ENCODE results near the gene IGFBP2. TPM values are rescaled to one million over a fixed set of nuclear protein-coding genes. Genes with fewer than 3 reads are reported as not detected.
A peak's percentile ranks its signal among the peaks of the same experiment; 100 is the strongest.

IGFBP2 gene
- total RNA-seq, 2 donors from 2014 or later: 0.81 TPM; not detected in 1

GRCh38 chr2:216601632-216602409 lies 31.4 kb upstream of the IGFBP2 start:
- Mint-ChIP-seq H3K27me3 (peaks cover 11 to 12% of the 10 kb centered on the region in 2 donors), H3K36me3 (no peaks in the 10 kb centered on the region), H3K4me3 (no peak overlapping the region), H3K4me1 (ENCODE audit: low read depth in 2 of 2) (peaks cover 5% of the 10 kb centered on the region in 2 donors), H3K9me3 (no peaks in the 10 kb centered on the region), H3K27ac (no peak overlapping the region)
- no peak for ATAC-seq
- no peak for DNase-seq (ENCODE audit: low spot score)

- Mint-ChIP-seq H3K27me3 (peaks cover 16 to 25% of the 10 kb centered on the region in 2 donors), H3K4me3 (no peak overlapping the region), H3K27ac (peak overlapping the region in 1 of 2 donors; percentile 19), H3K36me3 (no peaks in the 10 kb centered on the region), H3K4me1 (ENCODE audit: low read depth in 2 of 2) (peaks cover 9% of the 10 kb centered on the region in 2 donors), H3K9me3 (no peaks in the 10 kb centered on the region)
- no peak for ATAC-seq
- DNase-seq (ENCODE audit: low spot score): no peak
These were observed 30.0 kb upstream of the IGFBP2 start for GRCh38 chr2:216603010-216603883.

GRCh38 chr2:216603884-216604245 lies 29.4 kb upstream of the IGFBP2 start:
- Mint-ChIP-seq H3K27me3 (peaks cover 13 to 23% of the 10 kb centered on the region in 2 donors), H3K27ac (peak overlapping the region in 1 of 2 donors; percentile 66), H3K4me1 (ENCODE audit: low read depth in 2 of 2) (peaks cover 9% of the 10 kb centered on the region in 2 donors), H3K9me3 (no peaks in the 10 kb centered on the region), H3K36me3 (no peaks in the 10 kb centered on the region), H3K4me3 (no peak overlapping the region)
- ATAC-seq: no peak
- no peak for DNase-seq (ENCODE audit: low spot score)

GRCh38 chr2:216604458-216604857 lies 28.8 kb upstream of the IGFBP2 start:
- Mint-ChIP-seq H3K4me3 (no peak overlapping the region), H3K9me3 (no peaks in the 10 kb centered on the region), H3K4me1 (ENCODE audit: low read depth in 2 of 2) (peaks cover 9 to 11% of the 10 kb centered on the region in 2 donors), H3K27me3 (peaks cover 10 to 17% of the 10 kb centered on the region in 2 donors), H3K27ac (peak overlapping the region in 1 of 2 donors; percentile 66), H3K36me3 (no peaks in the 10 kb centered on the region)
- DNase-seq (ENCODE audit: low spot score) (no peak), ATAC-seq (no peak)

GRCh38 chr2:216606551-216607276 lies 26.5 kb upstream of the IGFBP2 start:
- Mint-ChIP-seq H3K36me3 (no peaks in the 10 kb centered on the region), H3K4me1 (ENCODE audit: low read depth in 2 of 2) (peaks cover 9 to 13% of the 10 kb centered on the region in 2 donors), H3K27ac (peak overlapping the region; percentile 63 to 91), H3K27me3 (peaks cover 13 to 22% of the 10 kb centered on the region in 2 donors), H3K4me3 (peak overlapping the region; percentile 66), H3K9me3 (no peaks in the 10 kb centered on the region)
- ATAC-seq (peak; percentile 80 to 92), DNase-seq (ENCODE audit: low spot score) (peak; percentile 84)

GRCh38 chr2:216607277-216607560 lies 26.0 kb upstream of the IGFBP2 start:
- Mint-ChIP-seq H3K4me3 (peak overlapping the region; percentile 66), H3K9me3 (no peaks in the 10 kb centered on the region), H3K27me3 (peaks cover 13 to 22% of the 10 kb centered on the region in 2 donors), H3K27ac (peak overlapping the region; percentile 63 to 91), H3K36me3 (no peaks in the 10 kb centered on the region), H3K4me1 (ENCODE audit: low read depth in 2 of 2) (peaks cover 9 to 13% of the 10 kb centered on the region in 2 donors)
- no peak for ATAC-seq
- DNase-seq (ENCODE audit: low spot score): no peak

GRCh38 chr2:216608525-216608924 lies 24.7 kb upstream of the IGFBP2 start:
- H3K9me3 Mint-ChIP-seq: no peaks in the 10 kb centered on the region
- H3K4me3 Mint-ChIP-seq: no peak overlapping the region
- H3K27me3 Mint-ChIP-seq: peaks cover 17 to 22% of the 10 kb centered on the region in 2 donors
- no peaks in the 10 kb centered on the region for H3K36me3 Mint-ChIP-seq
- no peak for ATAC-seq
- DNase-seq (ENCODE audit: low spot score): no peak
- H3K4me1 Mint-ChIP-seq (ENCODE audit: low read depth in 2 of 2): peaks cover 9 to 16% of the 10 kb centered on the region in 2 donors
- no peak overlapping the region for H3K27ac Mint-ChIP-seq

- DNase-seq (ENCODE audit: low spot score) (no peak), ATAC-seq (no peak)
- Mint-ChIP-seq H3K36me3 (no peaks in the 10 kb centered on the region), H3K4me3 (no peak overlapping the region), H3K27me3 (peaks cover 6 to 13% of the 10 kb centered on the region in 2 donors), H3K4me1 (ENCODE audit: low read depth in 2 of 2) (peaks cover 0 to 10% of the 10 kb centered on the region in 2 donors), H3K9me3 (no peaks in the 10 kb centered on the region), H3K27ac (no peak overlapping the region)
These were observed 17.7 kb upstream of the IGFBP2 start for GRCh38 chr2:216615298-216616082.

- no peak overlapping the region for H3K4me3 Mint-ChIP-seq
- no peak overlapping the region for H3K27ac Mint-ChIP-seq
- DNase-seq (ENCODE audit: low spot score) (no peak), ATAC-seq (no peak)
- no peaks in the 10 kb centered on the region for H3K36me3 Mint-ChIP-seq
- H3K4me1 Mint-ChIP-seq (ENCODE audit: low read depth in 2 of 2): peaks cover 0 to 10% of the 10 kb centered on the region in 2 donors
- H3K27me3 Mint-ChIP-seq: peaks cover 6 to 13% of the 10 kb centered on the region in 2 donors
- H3K9me3 Mint-ChIP-seq: no peaks in the 10 kb centered on the region
These were observed 17.0 kb upstream of the IGFBP2 start for GRCh38 chr2:216616083-216616678.

GRCh38 chr2:216617159-216617815 lies 15.9 kb upstream of the IGFBP2 start:
- no peaks in the 10 kb centered on the region for H3K36me3 Mint-ChIP-seq
- no peak for DNase-seq (ENCODE audit: low spot score)
- no peaks in the 10 kb centered on the region for H3K9me3 Mint-ChIP-seq
- H3K27me3 Mint-ChIP-seq: peaks cover 0 to 13% of the 10 kb centered on the region in 2 donors
- no peak overlapping the region for H3K27ac Mint-ChIP-seq
- no peak overlapping the region for H3K4me3 Mint-ChIP-seq
- peaks cover 0 to 10% of the 10 kb centered on the region in 2 donors for H3K4me1 Mint-ChIP-seq (ENCODE audit: low read depth in 2 of 2)
- no peak for ATAC-seq

- peak overlapping the region in 1 of 2 donors; percentile 42 for H3K27ac Mint-ChIP-seq
- ATAC-seq (no peak), DNase-seq (ENCODE audit: low spot score) (no peak)
- H3K9me3 Mint-ChIP-seq: no peaks in the 10 kb centered on the region
- H3K36me3 Mint-ChIP-seq: no peaks in the 10 kb centered on the region
- H3K27me3 Mint-ChIP-seq: peaks cover 0 to 12% of the 10 kb centered on the region in 2 donors
- peaks cover 0 to 7% of the 10 kb centered on the region in 2 donors for H3K4me1 Mint-ChIP-seq (ENCODE audit: low read depth in 2 of 2)
- H3K4me3 Mint-ChIP-seq: no peak overlapping the region
These were observed 14.4 kb upstream of the IGFBP2 start for GRCh38 chr2:216618785-216619184.
